ENCODE measurements around the gene CDH22.

Gene CDH22

GRCh38 chr20:46324960-46325703 is 16.8 kb upstream of the CDH22 start:
- peak; percentile 73 for DNase-seq (ENCODE audit: low spot score)
- FAIRE-seq, result peak; percentile 62

GRCh38 chr20:46324379-46324778 is 16.1 kb upstream of the CDH22 start:
- no peak for FAIRE-seq
- no peak for DNase-seq (ENCODE audit: low spot score)

- peak; percentile 32 for FAIRE-seq
- no peak for DNase-seq (ENCODE audit: low spot score)
Measured at GRCh38 chr20:46323557-46323956, 15.3 kb upstream of the CDH22 start.

DNA sequence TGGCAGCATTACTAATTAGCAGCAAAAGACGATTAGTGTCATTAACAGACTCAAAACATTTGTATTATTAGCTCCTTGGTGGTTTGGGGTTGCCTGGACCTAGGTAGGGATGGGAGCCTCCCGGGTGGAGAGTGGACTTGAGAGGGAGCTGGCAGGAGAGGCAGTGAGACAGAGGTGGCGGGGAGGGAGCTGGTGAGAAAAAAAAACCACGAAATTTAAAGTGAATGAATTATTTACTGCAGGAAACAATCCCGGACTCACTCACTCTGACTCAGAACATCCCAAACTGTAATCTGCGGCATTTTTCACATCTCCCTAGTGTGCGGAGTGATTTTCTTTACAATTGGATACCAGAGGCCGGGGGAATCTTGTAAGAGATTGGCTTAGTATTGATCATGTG is 14.3 kb upstream of the CDH22 start:
- DNase-seq (ENCODE audit: low spot score), result no peak
- no peak for FAIRE-seq

- no peak for FAIRE-seq
Measured at GRCh38 chr20:46317685-46318177, 9.4 kb upstream of the CDH22 start.

GRCh38 chr20:46316984-46317684 is 8.8 kb upstream of the CDH22 start:
- FAIRE-seq (peak; percentile 52), DNase-seq (ENCODE audit: low spot score) (no peak)

More at GRCh38 chr20:46317685-46318177, 9.4 kb upstream of the CDH22 start:
- no peak for DNase-seq (ENCODE audit: low spot score)

GRCh38 chr20:46315311-46315710 is 7.0 kb upstream of the CDH22 start:
- no peak for DNase-seq (ENCODE audit: low spot score)
- peak; percentile 42 for FAIRE-seq

GRCh38 chr20:46312945-46313861 is 4.9 kb upstream of the CDH22 start:
- FAIRE-seq (no peak), DNase-seq (ENCODE audit: low spot score) (no peak)

DNA sequence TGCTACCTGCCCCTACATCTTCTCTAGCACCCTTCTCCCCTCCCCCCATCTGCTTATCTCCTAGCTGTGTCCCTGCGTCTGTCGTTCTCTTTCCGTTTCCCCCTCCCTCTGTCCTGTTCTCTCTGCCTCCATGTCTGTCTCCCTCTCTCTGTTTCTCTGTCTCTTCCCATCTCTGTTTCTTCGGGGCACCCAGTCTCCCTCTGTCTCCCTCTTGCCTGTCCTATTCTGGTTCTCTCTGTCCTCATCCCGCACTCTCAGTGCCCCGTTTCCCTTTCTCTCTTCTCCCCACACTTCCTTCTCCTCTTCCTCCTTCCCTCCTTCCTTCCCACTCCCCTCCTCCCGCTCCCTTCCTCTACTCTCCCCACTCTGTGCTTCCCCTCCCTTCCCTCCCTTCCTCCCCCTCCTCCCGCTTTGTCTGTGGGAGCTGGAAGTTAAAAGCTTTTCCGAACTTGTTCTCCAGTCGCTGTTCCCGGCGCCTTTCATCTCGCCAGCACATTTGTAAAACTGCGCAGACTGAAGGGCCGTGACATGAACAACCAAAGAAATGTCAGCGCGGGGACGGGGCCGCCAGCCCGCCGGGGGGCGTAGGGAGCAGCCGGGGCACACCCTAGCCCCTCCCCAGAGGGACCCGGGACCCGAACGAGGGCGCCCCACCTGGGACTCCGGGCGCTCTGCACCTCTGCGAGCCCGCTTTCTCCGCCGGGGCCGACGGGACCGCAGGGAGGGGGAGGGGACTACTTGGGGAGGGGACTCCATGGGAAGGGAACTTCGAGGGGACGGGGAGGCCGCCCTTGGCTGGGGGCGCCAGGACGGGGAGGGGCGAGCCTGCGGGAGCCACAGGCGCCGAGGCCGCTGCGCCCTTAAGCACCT is 4.0 kb upstream of the CDH22 start:
- DNase-seq (ENCODE audit: low spot score) (peak; percentile 68), FAIRE-seq (no peak)

- FAIRE-seq, result no peak
Measured at GRCh38 chr20:46311719-46312074, 3.4 kb upstream of the CDH22 start.

DNA sequence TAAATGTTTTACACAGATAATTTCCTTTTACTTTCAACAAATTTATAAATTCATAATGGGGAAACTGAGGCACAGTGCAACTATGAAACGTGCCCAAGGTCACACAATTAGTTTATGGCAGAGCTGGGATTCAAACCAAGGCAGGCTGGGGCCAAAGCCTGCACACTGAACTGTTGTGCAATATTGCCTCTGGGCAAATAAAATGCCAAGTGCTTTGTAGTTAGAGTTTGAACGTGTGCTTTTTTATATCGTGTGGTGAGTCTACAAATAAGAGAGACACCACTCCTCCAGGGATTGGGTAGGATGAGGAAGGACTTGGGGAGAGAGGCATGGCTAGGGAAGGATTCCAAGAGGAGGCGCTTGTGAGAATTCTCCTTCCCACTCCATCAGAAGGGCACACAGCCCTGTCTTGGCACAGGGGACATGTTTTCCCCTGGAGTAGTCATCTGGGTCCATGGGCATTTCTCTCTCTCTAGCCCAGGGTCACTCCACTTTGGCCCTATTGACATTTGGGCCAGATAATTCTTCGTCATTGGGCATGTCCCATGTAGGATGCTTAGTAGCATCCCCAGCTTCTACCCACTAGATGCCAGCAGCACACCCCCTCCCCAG is 2.8 kb upstream of the CDH22 start:
- no peak for FAIRE-seq

More at GRCh38 chr20:46311719-46312074, 3.4 kb upstream of the CDH22 start:
- DNase-seq (ENCODE audit: low spot score), result no peak

DNA sequence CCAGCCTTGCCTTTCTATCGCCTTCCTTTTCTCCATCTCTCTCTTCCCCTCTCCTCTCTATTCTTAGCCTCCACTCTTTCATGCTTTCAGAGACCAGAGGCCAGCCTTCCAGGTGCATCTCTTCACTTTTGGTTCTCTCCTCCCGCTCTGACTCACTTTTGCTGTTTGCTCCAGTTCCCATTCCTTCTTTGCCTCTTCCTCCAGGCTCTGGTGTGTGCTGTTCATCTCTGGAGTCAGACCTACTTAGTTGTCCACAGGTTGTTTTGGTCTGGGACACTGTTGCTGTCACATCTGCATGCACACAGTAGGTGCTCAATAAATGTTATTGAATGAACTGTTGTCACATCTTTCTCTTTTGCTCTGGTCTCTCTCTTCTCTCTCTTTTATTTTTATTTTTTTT is 1.6 kb upstream of the CDH22 start:
- DNase-seq (ENCODE audit: low spot score), result no peak
- FAIRE-seq, result no peak

More for the DNA sequence above, 2.8 kb upstream of the CDH22 start:
- DNase-seq (ENCODE audit: low spot score), result no peak

GRCh38 chr20:46307999-46308257 is 370 bp downstream of the CDH22 start:
- DNase-seq (ENCODE audit: low spot score) (no peak), FAIRE-seq (no peak)

DNA sequence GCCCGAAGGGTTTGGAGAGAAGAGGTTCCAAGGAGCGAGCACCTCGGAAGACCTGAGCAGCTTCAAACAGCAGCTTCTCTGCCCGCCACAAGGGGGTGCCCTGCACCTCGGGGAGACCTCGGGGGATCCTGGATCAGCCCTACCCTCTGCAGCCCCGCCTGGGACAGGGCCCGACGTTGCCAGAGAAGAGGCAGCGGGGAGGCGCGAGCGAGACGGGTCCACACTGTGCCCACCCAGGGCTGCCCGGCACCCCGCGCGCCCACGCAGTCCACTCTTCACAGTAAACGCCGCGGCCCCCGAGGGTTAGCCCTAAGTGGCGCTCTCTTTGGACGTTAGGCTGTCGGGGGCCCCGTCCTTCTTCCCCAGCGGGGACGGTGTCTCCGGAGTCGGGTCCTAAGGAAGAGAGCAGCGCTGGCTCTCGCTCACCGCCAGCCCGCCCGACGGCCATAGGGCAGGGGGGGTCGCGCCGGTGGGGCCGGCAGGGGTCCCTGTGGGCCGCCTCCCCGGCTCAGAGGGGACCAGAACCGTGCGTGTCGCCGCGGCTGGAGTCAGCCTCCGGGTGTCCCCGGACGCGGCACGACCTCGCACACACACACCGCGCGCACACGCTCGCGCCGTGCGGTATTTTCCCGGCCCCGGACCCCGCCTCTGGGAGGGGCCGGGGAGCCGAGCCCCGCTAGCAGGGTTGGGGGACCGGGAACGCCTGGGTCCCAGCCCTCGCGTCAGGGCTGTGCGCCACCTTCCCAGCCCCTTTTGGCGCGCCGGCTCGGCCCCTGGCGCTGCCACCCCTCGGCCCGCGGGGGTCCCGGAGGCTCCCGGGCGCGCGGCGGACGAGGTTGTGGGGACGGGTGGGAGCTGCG is 929 bp downstream of the CDH22 start:
- FAIRE-seq (peak; percentile 42), DNase-seq (ENCODE audit: low spot score) (peak; percentile 95)

GRCh38 chr20:46306743-46307138 is 1.6 kb downstream of the CDH22 start:
- FAIRE-seq (no peak), DNase-seq (ENCODE audit: low spot score) (no peak)

GRCh38 chr20:46305973-46306360 is 2.3 kb downstream of the CDH22 start:
- FAIRE-seq, result no peak

GRCh38 chr20:46305331-46305972 is 2.8 kb downstream of the CDH22 start:
- DNase-seq (ENCODE audit: low spot score), result no peak

More at GRCh38 chr20:46305973-46306360, 2.3 kb downstream of the CDH22 start:
- DNase-seq (ENCODE audit: low spot score), result no peak

DNA sequence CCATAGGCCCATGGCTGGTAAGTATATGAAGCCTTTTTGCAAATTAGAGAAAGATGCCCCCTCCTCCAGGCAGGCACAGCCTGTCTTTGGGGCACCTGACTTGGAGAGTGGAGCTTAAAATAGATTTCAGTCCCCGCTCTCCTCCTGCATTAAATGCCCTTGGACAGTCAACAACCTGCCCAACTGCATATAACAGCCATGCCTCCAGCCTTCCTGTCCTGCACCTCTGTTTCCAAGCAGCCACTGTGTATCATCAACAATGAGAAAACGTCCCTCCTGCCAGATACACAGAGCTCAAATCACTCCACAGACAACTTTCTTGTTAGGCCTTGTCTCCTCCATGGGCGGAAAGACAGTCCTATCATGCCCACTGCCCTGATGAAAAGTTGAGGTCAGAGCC is 3.4 kb downstream of the CDH22 start:
- FAIRE-seq (no peak), DNase-seq (ENCODE audit: low spot score) (no peak)

More at GRCh38 chr20:46305331-46305972, 2.8 kb downstream of the CDH22 start:
- no peak for FAIRE-seq

DNA sequence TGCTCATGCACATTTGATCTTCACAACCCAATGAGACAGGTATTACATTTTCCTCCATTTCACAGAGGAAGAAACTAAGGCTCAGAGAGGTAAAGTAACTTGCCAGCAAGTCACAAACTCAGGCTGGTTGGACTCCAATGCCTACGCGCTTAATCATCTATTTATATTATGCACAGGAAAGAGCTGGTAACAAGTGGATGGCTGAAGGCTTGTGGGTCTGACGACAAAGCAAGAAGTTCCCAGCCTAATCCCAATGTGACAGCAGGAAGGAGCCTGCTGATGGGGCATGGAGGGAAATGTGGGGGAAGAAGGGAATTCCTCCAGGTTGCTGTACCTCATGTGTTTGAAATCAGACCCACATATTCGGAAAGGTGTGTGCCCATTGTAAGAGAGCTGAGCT is 3.9 kb downstream of the CDH22 start:
- DNase-seq (ENCODE audit: low spot score) (no peak), FAIRE-seq (no peak)

Measured in urothelium cell line (cell line).